ENCODE measurements around the gene MMP14.
A peak's percentile ranks its signal among the peaks of the same experiment; 100 is the strongest.

The MMP14 gene

GRCh38 chr14:22883173-22883976, 47.0 kb downstream of the MMP14 start, which contains the start of gene REM2:
Gene REM2, plus strand, starts transcription at chr14:22883222. Its CDS starts 66 bp downstream, at chr14:22883288.
- no peak for TF ChIP-seq CTCF (IDR thresholded peaks at IDR 0.05; ENCODE audit: insufficient read depth, missing control alignments)
- FAIRE-seq (no peak), DNase-seq (ENCODE audit: insufficient read length, low spot score) (no peak)

- DNase-seq (ENCODE audit: insufficient read length, low spot score) (no peak), FAIRE-seq (no peak)
- TF ChIP-seq CTCF (IDR thresholded peaks at IDR 0.05; ENCODE audit: insufficient read depth, missing control alignments) = no peak
These were observed 47.8 kb downstream of the MMP14 start for GRCh38 chr14:22884076-22884737.

- no peak for TF ChIP-seq CTCF (IDR thresholded peaks at IDR 0.05; ENCODE audit: insufficient read depth, missing control alignments)
- DNase-seq (ENCODE audit: insufficient read length, low spot score) (no peak), FAIRE-seq (no peak)
These were observed 48.5 kb downstream of the MMP14 start for GRCh38 chr14:22884738-22885523.

GRCh38 chr14:22885975-22886374, 49.6 kb downstream of the MMP14 start:
- FAIRE-seq (no peak), DNase-seq (ENCODE audit: insufficient read length, low spot score) (no peak)
- no peak for TF ChIP-seq CTCF (IDR thresholded peaks at IDR 0.05; ENCODE audit: insufficient read depth, missing control alignments)

GRCh38 chr14:22886500-22887259, 50.3 kb downstream of the MMP14 start:
- FAIRE-seq = no peak
- DNase-seq (ENCODE audit: insufficient read length, low spot score) = peak; percentile 84
- TF ChIP-seq CTCF (IDR thresholded peaks at IDR 0.05; ENCODE audit: insufficient read depth, missing control alignments) = no peak

- DNase-seq (ENCODE audit: insufficient read length, low spot score) = peak; percentile 74
These were observed 51.0 kb downstream of the MMP14 start for GRCh38 chr14:22887260-22887989.

More at GRCh38 chr14:22887260-22887989, 51.0 kb downstream of the MMP14 start:
- no peak for TF ChIP-seq CTCF (IDR thresholded peaks at IDR 0.05; ENCODE audit: insufficient read depth, missing control alignments)
- peak; percentile 56 for FAIRE-seq
